ENCODE measurements around the gene ARHGEF4. TPM values are rescaled to one million over a fixed set of nuclear protein-coding genes. Genes with fewer than 3 reads are reported as not detected.
A peak's percentile ranks its signal among the peaks of the same experiment; 100 is the strongest.

Gene ARHGEF4
- polyA plus RNA-seq, 1 donor (not counting 4 experiments of a cell fraction or from before 2014, with no cell fraction given): 22.6 TPM

- Histone ChIP-seq H3K4me3 (ENCODE audit: control insufficient read depth in 2 of 3, extremely low read depth in 1 of 3, insufficient read depth in 2 of 3, low read depth in 1 of 3, low read length in 3 of 3) (no peak overlapping the region), H3K4me2 (ENCODE audit: control insufficient read depth, extremely low read depth, insufficient read depth, low read depth, low read length) (no peak overlapping the region), H3K9me1 (ENCODE audit: control insufficient read depth, extremely low read depth, insufficient read depth, low read length) (no peaks in the 10 kb centered on the region), H2AFZ (ENCODE audit: control insufficient read depth, low read length) (no peak overlapping the region), H3K79me2 (ENCODE audit: control insufficient read depth, insufficient read depth, low read length) (no peaks in the 10 kb centered on the region), H3K36me3 (ENCODE audit: control insufficient read depth in 2 of 2, extremely low read depth in 1 of 2, insufficient read depth in 2 of 2, low read length in 2 of 2) (peaks cover 0 to 3% of the 10 kb centered on the region in 2 experiments), H4K20me1 (ENCODE audit: control insufficient read depth, extremely low read depth, insufficient read depth, low read length) (no peaks in the 10 kb centered on the region), H3K27me3 (ENCODE audit: control insufficient read depth, extremely low read depth, insufficient read depth, low read length) (no peaks in the 10 kb centered on the region), H3K9ac (ENCODE audit: control insufficient read depth, extremely low read depth, insufficient read depth, low read length) (no peak overlapping the region), H3K27ac (ENCODE audit: control insufficient read depth, insufficient read depth, low read length) (no peak overlapping the region), H3K4me1 (ENCODE audit: control insufficient read depth, extremely low read depth, insufficient read depth, low read length) (peaks cover 24% of the 10 kb centered on the region), H3K9me3 (ENCODE audit: control insufficient read depth, low read depth, low read length) (peaks cover 3% of the 10 kb centered on the region)
- dilution Hi-C loops (cut with MboI; ENCODE audit: extremely low pct_ligation_motif_present, low sequenced_read_pairs): no loop called here
- TF ChIP-seq EZH2 (IDR thresholded peaks at IDR 0.05; ENCODE audit: low read length): no peak
- FAIRE-seq (no peak), DNase-seq (ENCODE audit: low read depth, low spot score) (no peak)
These were observed 186.0 kb downstream of the ARHGEF4 start for GRCh38 chr2:131022731-131023130.

GRCh38 chr2:131023758-131024157 is 187.0 kb downstream of the ARHGEF4 start:
- Histone ChIP-seq H3K9me3 (ENCODE audit: control insufficient read depth, low read depth, low read length) (peaks cover 7% of the 10 kb centered on the region), H4K20me1 (ENCODE audit: control insufficient read depth, extremely low read depth, insufficient read depth, low read length) (no peaks in the 10 kb centered on the region), H2AFZ (ENCODE audit: control insufficient read depth, low read length) (no peak overlapping the region), H3K36me3 (ENCODE audit: control insufficient read depth in 2 of 2, extremely low read depth in 1 of 2, insufficient read depth in 2 of 2, low read length in 2 of 2) (peaks cover 0 to 12% of the 10 kb centered on the region in 2 experiments), H3K9ac (ENCODE audit: control insufficient read depth, extremely low read depth, insufficient read depth, low read length) (no peak overlapping the region), H3K9me1 (ENCODE audit: control insufficient read depth, extremely low read depth, insufficient read depth, low read length) (no peaks in the 10 kb centered on the region), H3K27ac (ENCODE audit: control insufficient read depth, insufficient read depth, low read length) (no peak overlapping the region), H3K27me3 (ENCODE audit: control insufficient read depth, extremely low read depth, insufficient read depth, low read length) (no peaks in the 10 kb centered on the region), H3K4me2 (ENCODE audit: control insufficient read depth, extremely low read depth, insufficient read depth, low read depth, low read length) (no peak overlapping the region), H3K4me3 (ENCODE audit: control insufficient read depth in 2 of 3, extremely low read depth in 1 of 3, insufficient read depth in 2 of 3, low read depth in 1 of 3, low read length in 3 of 3) (no peak overlapping the region), H3K79me2 (ENCODE audit: control insufficient read depth, insufficient read depth, low read length) (no peaks in the 10 kb centered on the region), H3K4me1 (ENCODE audit: control insufficient read depth, extremely low read depth, insufficient read depth, low read length) (peaks cover 14% of the 10 kb centered on the region)
- no peak for DNase-seq (ENCODE audit: low read depth, low spot score)
- dilution Hi-C loops (cut with MboI; ENCODE audit: extremely low pct_ligation_motif_present, low sequenced_read_pairs): no loop called here
- no peak for TF ChIP-seq EZH2 (IDR thresholded peaks at IDR 0.05; ENCODE audit: low read length)
- TF ChIP-seq CTCF (optimal IDR thresholded peaks at IDR 0.05 in 1 of 3, IDR thresholded peaks at IDR 0.05 in 1 of 3, conservative IDR thresholded peaks at IDR 0.05 in 1 of 3; ENCODE audit: extremely low read depth in 1 of 3, insufficient read depth in 2 of 3, low read length in 3 of 3): peak in 1 of 3 experiments; percentile 7
- FAIRE-seq: no peak

DNA sequence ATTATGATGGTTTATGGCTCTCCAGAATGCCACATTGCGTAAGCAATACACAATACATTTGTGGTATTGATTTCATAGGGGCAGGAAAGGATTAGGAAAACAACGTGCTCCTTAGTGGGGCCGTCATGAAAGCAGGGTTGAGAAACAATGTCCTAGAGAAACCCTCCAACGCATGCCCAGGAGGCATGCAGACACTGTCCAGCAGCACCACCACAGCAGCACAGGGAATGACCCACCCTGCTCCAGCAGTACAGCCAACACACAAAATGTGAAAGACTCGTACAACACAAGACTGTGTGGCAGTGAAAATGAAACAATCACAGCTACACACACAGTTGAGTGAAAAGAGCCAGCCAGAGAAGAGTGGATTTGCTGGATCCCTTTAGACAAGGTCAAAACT is 190.2 kb downstream of the ARHGEF4 start:
- FAIRE-seq: no peak
- peaks cover 0 to 16% of the 10 kb centered on the region in 2 experiments for H3K36me3 ChIP-seq (ENCODE audit: control insufficient read depth in 2 of 2, extremely low read depth in 1 of 2, insufficient read depth in 2 of 2, low read length in 2 of 2)
- H2AFZ ChIP-seq (ENCODE audit: control insufficient read depth, low read length): no peak overlapping the region
- H3K9ac ChIP-seq (ENCODE audit: control insufficient read depth, extremely low read depth, insufficient read depth, low read length): no peak overlapping the region
- H3K9me1 ChIP-seq (ENCODE audit: control insufficient read depth, extremely low read depth, insufficient read depth, low read length): no peaks in the 10 kb centered on the region
- H3K4me1 ChIP-seq (ENCODE audit: control insufficient read depth, extremely low read depth, insufficient read depth, low read length): peaks cover 13% of the 10 kb centered on the region
- H4K20me1 ChIP-seq (ENCODE audit: control insufficient read depth, extremely low read depth, insufficient read depth, low read length): no peaks in the 10 kb centered on the region
- no peaks in the 10 kb centered on the region for H3K79me2 ChIP-seq (ENCODE audit: control insufficient read depth, insufficient read depth, low read length)
- dilution Hi-C loops (cut with MboI; ENCODE audit: extremely low pct_ligation_motif_present, low sequenced_read_pairs): no loop called here
- no peak for DNase-seq (ENCODE audit: low read depth, low spot score)
- H3K27ac ChIP-seq (ENCODE audit: control insufficient read depth, insufficient read depth, low read length): no peak overlapping the region
- no peak overlapping the region for H3K4me3 ChIP-seq (ENCODE audit: control insufficient read depth in 2 of 3, extremely low read depth in 1 of 3, insufficient read depth in 2 of 3, low read depth in 1 of 3, low read length in 3 of 3)
- TF ChIP-seq EZH2 (IDR thresholded peaks at IDR 0.05; ENCODE audit: low read length) (no peak), CTCF (optimal IDR thresholded peaks at IDR 0.05 in 1 of 3, IDR thresholded peaks at IDR 0.05 in 1 of 3, conservative IDR thresholded peaks at IDR 0.05 in 1 of 3; ENCODE audit: extremely low read depth in 1 of 3, insufficient read depth in 2 of 3, low read length in 3 of 3) (no peak)
- peaks cover 7% of the 10 kb centered on the region for H3K9me3 ChIP-seq (ENCODE audit: control insufficient read depth, low read depth, low read length)
- H3K27me3 ChIP-seq (ENCODE audit: control insufficient read depth, extremely low read depth, insufficient read depth, low read length): no peaks in the 10 kb centered on the region
- no peak overlapping the region for H3K4me2 ChIP-seq (ENCODE audit: control insufficient read depth, extremely low read depth, insufficient read depth, low read depth, low read length)

Data from keratinocyte (primary cell).